Measurements from ENCODE around the gene DBNDD2. TPM values are rescaled to one million over a fixed set of nuclear protein-coding genes. Genes with fewer than 3 reads are reported as not detected.
A peak's percentile ranks its signal among the peaks of the same experiment; 100 is the strongest.

DBNDD2 gene
- total RNA-seq, 2 experiments from 2014 or later: 13.8 to 15.5 TPM

DNA sequence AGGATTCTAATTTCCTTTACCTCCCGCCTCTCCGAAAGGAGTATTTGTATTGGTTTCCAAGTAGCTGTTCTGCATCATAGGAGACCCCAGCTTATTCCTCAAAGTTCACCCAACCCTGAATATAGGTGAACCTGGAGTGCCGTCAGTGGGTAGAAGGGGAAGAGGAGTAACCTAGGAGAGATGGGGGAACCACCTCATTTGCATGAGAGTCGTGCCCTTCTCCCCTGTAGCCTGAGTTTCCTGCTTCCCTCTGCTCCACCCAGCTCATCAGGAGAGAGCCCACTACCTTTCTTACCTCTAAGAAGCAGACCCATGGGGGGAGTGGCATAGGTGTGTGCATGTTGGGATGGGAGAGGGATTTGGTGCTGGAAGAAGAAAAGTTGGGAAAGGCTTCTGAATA, 44.1 kb downstream of the DBNDD2 start:
- no peaks in the 10 kb centered on the region for H3K27me3 Mint-ChIP-seq
- H3K27ac Mint-ChIP-seq: no peak overlapping the region
- ChIA-PET POLR2A (no interaction called here), CTCF (interaction anchor here (0.6 to 9.0 kb wide), 10 partner anchors 9 to 319 kb away, joined by 3 to 163 read pairs (median 10); partner anchors contain the start of gene SYS1)
- H3K9me3 Mint-ChIP-seq: no peaks in the 10 kb centered on the region
- peaks cover 2% of the 10 kb centered on the region for H3K36me3 Mint-ChIP-seq (ENCODE audit: low read depth)
- peaks cover 2% of the 10 kb centered on the region for H3K4me1 Mint-ChIP-seq (ENCODE audit: low read depth)
- ATAC-seq (no peak), DNase-seq (no peak)
- intact Hi-C loops (cut with micrococcal nuclease): no loop called here
- TF ChIP-seq, protein P1, sequence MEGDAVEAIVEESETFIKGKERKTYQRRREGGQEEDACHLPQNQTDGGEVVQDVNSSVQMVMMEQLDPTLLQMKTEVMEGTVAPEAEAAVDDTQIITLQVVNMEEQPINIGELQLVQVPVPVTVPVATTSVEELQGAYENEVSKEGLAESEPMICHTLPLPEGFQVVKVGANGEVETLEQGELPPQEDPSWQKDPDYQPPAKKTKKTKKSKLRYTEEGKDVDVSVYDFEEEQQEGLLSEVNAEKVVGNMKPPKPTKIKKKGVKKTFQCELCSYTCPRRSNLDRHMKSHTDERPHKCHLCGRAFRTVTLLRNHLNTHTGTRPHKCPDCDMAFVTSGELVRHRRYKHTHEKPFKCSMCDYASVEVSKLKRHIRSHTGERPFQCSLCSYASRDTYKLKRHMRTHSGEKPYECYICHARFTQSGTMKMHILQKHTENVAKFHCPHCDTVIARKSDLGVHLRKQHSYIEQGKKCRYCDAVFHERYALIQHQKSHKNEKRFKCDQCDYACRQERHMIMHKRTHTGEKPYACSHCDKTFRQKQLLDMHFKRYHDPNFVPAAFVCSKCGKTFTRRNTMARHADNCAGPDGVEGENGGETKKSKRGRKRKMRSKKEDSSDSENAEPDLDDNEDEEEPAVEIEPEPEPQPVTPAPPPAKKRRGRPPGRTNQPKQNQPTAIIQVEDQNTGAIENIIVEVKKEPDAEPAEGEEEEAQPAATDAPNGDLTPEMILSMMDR (IDR thresholded peaks at IDR 0.05): no peak
- H3K4me3 Mint-ChIP-seq: no peak overlapping the region

- TF ChIP-seq, protein P1 (IDR thresholded peaks at IDR 0.05): no peak
- peaks cover 2% of the 10 kb centered on the region for H3K36me3 Mint-ChIP-seq (ENCODE audit: low read depth)
- H3K4me3 Mint-ChIP-seq: no peak overlapping the region
- ChIA-PET CTCF (interaction anchor here (0.6 to 9.0 kb wide), 13 partner anchors 9 to 346 kb away, joined by 3 to 163 read pairs (median 7); partner anchors contain the start of gene SYS1), POLR2A (no interaction called here)
- DNase-seq (no peak), ATAC-seq (no peak)
- intact Hi-C loops (cut with micrococcal nuclease): no loop called here
- H3K27ac Mint-ChIP-seq: no peak overlapping the region
- no peaks in the 10 kb centered on the region for H3K9me3 Mint-ChIP-seq
- H3K27me3 Mint-ChIP-seq: no peaks in the 10 kb centered on the region
- H3K4me1 Mint-ChIP-seq (ENCODE audit: low read depth): peaks cover 2% of the 10 kb centered on the region
Observed at GRCh38 chr20:45452772-45453691, 44.9 kb downstream of the DBNDD2 start.

DNA sequence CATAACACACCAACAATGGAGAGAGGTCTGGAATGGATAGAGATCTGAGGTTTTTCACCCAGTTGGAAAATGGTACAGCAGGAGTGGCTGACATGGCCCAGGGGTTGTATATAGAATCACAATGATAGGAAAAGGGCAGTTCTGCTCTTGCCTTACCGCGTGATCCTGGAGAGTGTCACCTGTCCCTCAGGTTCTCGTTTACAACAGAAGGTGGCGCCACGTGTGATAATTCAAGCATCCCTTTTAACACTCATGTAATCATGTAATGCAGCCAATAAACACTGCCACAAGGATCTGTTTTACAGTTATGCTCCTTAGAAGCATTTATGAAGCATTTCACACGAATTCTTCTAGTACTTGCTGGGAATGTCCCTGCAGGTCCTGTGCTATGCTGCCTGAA, 48.5 kb downstream of the DBNDD2 start:
- ATAC-seq: peak; percentile 78
- CTCF ChIA-PET: interaction anchor here (1.0 to 9.0 kb wide), 6 partner anchors 9 to 314 kb away, joined by 3 to 163 read pairs (median 4); partner anchors contain the start of gene SYS1
- Mint-ChIP-seq H3K27ac (no peak overlapping the region), H3K4me1 (ENCODE audit: low read depth) (peaks cover 7% of the 10 kb centered on the region), H3K4me3 (no peak overlapping the region), H3K36me3 (ENCODE audit: low read depth) (no peaks in the 10 kb centered on the region), H3K27me3 (no peaks in the 10 kb centered on the region), H3K9me3 (no peaks in the 10 kb centered on the region)
- DNase-seq: peak; percentile 80
- intact Hi-C loops (cut with micrococcal nuclease): no loop called here
- POLR2A ChIA-PET: no interaction called here
- TF ChIP-seq, protein P1 (IDR thresholded peaks at IDR 0.05): peak; percentile 64

DNA sequence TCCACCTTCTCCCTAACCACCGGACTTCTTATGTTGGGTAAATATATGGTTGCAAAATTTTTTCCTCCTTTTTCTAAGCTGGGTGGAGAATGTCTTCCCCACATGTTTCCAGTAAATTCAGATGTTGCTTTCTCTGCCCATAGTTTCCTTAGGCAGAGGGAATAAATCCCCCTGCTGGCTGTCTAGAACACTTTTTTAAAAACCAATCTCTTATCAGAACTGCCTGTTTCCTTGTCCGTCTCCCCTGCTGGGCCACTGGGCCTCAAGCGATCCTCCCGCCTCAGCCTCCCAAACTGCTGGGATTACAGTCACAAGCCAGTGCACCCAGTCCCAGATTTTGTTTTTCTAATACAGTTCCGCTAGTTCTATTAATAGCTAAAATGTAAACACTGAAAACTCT, 51.5 kb downstream of the DBNDD2 start:
- Mint-ChIP-seq H3K4me3 (no peak overlapping the region), H3K36me3 (ENCODE audit: low read depth) (no peaks in the 10 kb centered on the region), H3K27ac (no peak overlapping the region), H3K4me1 (ENCODE audit: low read depth) (peaks cover 4% of the 10 kb centered on the region), H3K9me3 (no peaks in the 10 kb centered on the region), H3K27me3 (no peaks in the 10 kb centered on the region)
- DNase-seq (no peak), ATAC-seq (no peak)
- CTCF ChIA-PET: interaction anchor here (1.0 to 9.1 kb wide), 10 partner anchors 8 to 311 kb away, joined by 3 to 69 read pairs (median 6); partner anchors contain the start of gene SYS1
- intact Hi-C loops (cut with micrococcal nuclease): no loop called here
- TF ChIP-seq, protein P1 (IDR thresholded peaks at IDR 0.05): no peak
- POLR2A ChIA-PET: interaction anchor here (0.9 kb wide), 1 partner anchor 10 kb away, joined by 4 read pairs; no protein-coding TSS in a partner anchor

Small RNAs within 50 kb of the gene (microRNA-seq; reads per million reads assigned to microRNA genes)
- gene MIR6812 (ENCODE audit: borderline microRNAs expressed, borderline replicate concordance): 1.8 reads per million

Other genes starting within 250 kb of the DBNDD2 start
- gene PI3, start 233.4 kb upstream of the DBNDD2 start, total RNA-seq: not detected
- not detected for gene SEMG1, start 201.3 kb upstream of the DBNDD2 start, total RNA-seq
- gene SEMG2, start 186.9 kb upstream of the DBNDD2 start, total RNA-seq: not detected
- gene SLPI, start 153.7 kb upstream of the DBNDD2 start, total RNA-seq: not detected
- gene RBPJL, start 101.4 kb upstream of the DBNDD2 start, total RNA-seq: not detected
- gene MATN4, start 100.0 kb upstream of the DBNDD2 start, total RNA-seq: 1 to 10 TPM in 1 of 2 experiments, under 1 TPM in 1; 0.74 to 1.2 TPM
- gene SDC4, start 59.9 kb upstream of the DBNDD2 start, total RNA-seq: 10 to 100 TPM; 21.1 to 22.0 TPM
- 10 to 100 TPM; 19.6 to 20.7 TPM for gene SYS1, start 45.1 kb upstream of the DBNDD2 start, total RNA-seq
- gene TP53TG5, start 30.0 kb upstream of the DBNDD2 start, total RNA-seq: under 1 TPM in 1 of 2 experiments, not detected in 1; 0.29 TPM
- gene PIGT, start 7.9 kb downstream of the DBNDD2 start, total RNA-seq: 10 to 100 TPM; 43.7 to 47.7 TPM
- 1 to 10 TPM; 1.3 TPM for gene WFDC2, start 61.5 kb downstream of the DBNDD2 start, total RNA-seq
- gene SPINT3, start 107.3 kb downstream of the DBNDD2 start, total RNA-seq: not detected
- gene WFDC6, start 131.2 kb downstream of the DBNDD2 start, total RNA-seq: not detected
- gene EPPIN, start 139.1 kb downstream of the DBNDD2 start, total RNA-seq: not detected
- not detected for gene WFDC8, start 171.0 kb downstream of the DBNDD2 start, total RNA-seq
- not detected for gene WFDC10A, start 221.4 kb downstream of the DBNDD2 start, total RNA-seq
- gene WFDC9, start 223.0 kb downstream of the DBNDD2 start, total RNA-seq: not detected

Data from activated CD8-positive, alpha-beta T cell treated with anti-CD3 and anti-CD28 coated beads for 36 hours (primary cell).